GM19240 (cell line): ENCODE data around the gene EXOSC7.
"Not testable (repeated sequence)": the region's sequence is repeated elsewhere in the genome, so short reads cannot be mapped to it uniquely, and the experiment has no call there.

Source experiments
- DNase-seq: peaks from one replicate; pipeline ENCODE4 v3.0.0; 2011; ENCODE audit warnings: low spot score; ENCODE audit not compliant: insufficient read length

Gene EXOSC7

GRCh38 chr3:44962621-44963393 is 13.2 kb upstream of the EXOSC7 start:
- no peak for DNase-seq

- DNase-seq = no peak
Measured at GRCh38 chr3:44963571-44964325, 12.3 kb upstream of the EXOSC7 start.

- DNase-seq = no peak
Measured at GRCh38 chr3:44965165-44965564, 10.9 kb upstream of the EXOSC7 start.

GRCh38 chr3:44966795-44967278 is 9.2 kb upstream of the EXOSC7 start:
- no peak for DNase-seq

GRCh38 chr3:44968447-44968858 is 7.6 kb upstream of the EXOSC7 start:
- no peak for DNase-seq

GRCh38 chr3:44969154-44969827 is 6.8 kb upstream of the EXOSC7 start:
- no peak for DNase-seq

GRCh38 chr3:44969828-44970179 is 6.2 kb upstream of the EXOSC7 start:
- no peak for DNase-seq

- DNase-seq = no peak
Measured at GRCh38 chr3:44970926-44971490, 5.0 kb upstream of the EXOSC7 start.

- DNase-seq = no peak
Measured at GRCh38 chr3:44974416-44974815, 1.6 kb upstream of the EXOSC7 start.

GRCh38 chr3:44981220-44981619 is 5.2 kb downstream of the EXOSC7 start:
- DNase-seq = no peak

- no peak for DNase-seq
Measured at GRCh38 chr3:44981751-44982150, 5.7 kb downstream of the EXOSC7 start.

- DNase-seq = no peak
Measured at GRCh38 chr3:44982817-44983216, 6.8 kb downstream of the EXOSC7 start.

GRCh38 chr3:44983484-44983941 is 7.5 kb downstream of the EXOSC7 start:
- DNase-seq = no peak

GRCh38 chr3:44984335-44984734 is 8.3 kb downstream of the EXOSC7 start:
- DNase-seq = no peak

GRCh38 chr3:44986330-44986729 is 10.3 kb downstream of the EXOSC7 start:
- not testable (repeated sequence) for DNase-seq

GRCh38 chr3:44987332-44987731 is 11.3 kb downstream of the EXOSC7 start:
- DNase-seq = no peak

- DNase-seq = no peak
Measured at GRCh38 chr3:44988073-44988472, 12.0 kb downstream of the EXOSC7 start.

- no peak for DNase-seq
Measured at GRCh38 chr3:44989141-44989540, 13.1 kb downstream of the EXOSC7 start.

GRCh38 chr3:44989636-44990373 is 13.8 kb downstream of the EXOSC7 start:
- DNase-seq = no peak

- DNase-seq = no peak
Measured at GRCh38 chr3:44991326-44991725, 15.3 kb downstream of the EXOSC7 start.
